NCI-H446 treated with DMSO at 0.1 percent for 48 hours (cell line): Measurements from ENCODE around the gene ATG2A.

Source experiments
- DNase-seq: peaks from one replicate; lab custom pipeline; 2025; lab: John Stamatoyannopoulos, UW

Gene ATG2A

GRCh38 chr11:64924910-64925284, 7.9 kb upstream of the ATG2A start:
- DNase-seq: no peak

GRCh38 chr11:64923944-64924909, 7.2 kb upstream of the ATG2A start, which contains the start of gene PPP2R5B:
TSS of gene PPP2R5B (plus strand) at chr11:64924689. CDS start at chr11:64925735, 1,046 bp downstream.
- peak; percentile 89 for DNase-seq

GRCh38 chr11:64923151-64923661, 6.2 kb upstream of the ATG2A start:
- DNase-seq: no peak

- no peak for DNase-seq
These were observed 4.4 kb upstream of the ATG2A start for GRCh38 chr11:64921384-64921783.

GRCh38 chr11:64920124-64920523, 3.1 kb upstream of the ATG2A start:
- no peak for DNase-seq

- DNase-seq: no peak
These were observed 2.6 kb upstream of the ATG2A start for GRCh38 chr11:64919627-64920026.

GRCh38 chr11:64918017-64918416, 1.0 kb upstream of the ATG2A start:
- DNase-seq: no peak

GRCh38 chr11:64917663-64917995, 620 bp upstream of the ATG2A start:
- no peak for DNase-seq

GRCh38 chr11:64916040-64916774, 802 bp downstream of the ATG2A start:
- no peak for DNase-seq

- DNase-seq: no peak
These were observed 1.6 kb downstream of the ATG2A start for GRCh38 chr11:64915376-64915887.

GRCh38 chr11:64914123-64914522, 2.9 kb downstream of the ATG2A start:
- DNase-seq: no peak

GRCh38 chr11:64913171-64913727, 3.8 kb downstream of the ATG2A start:
- no peak for DNase-seq

GRCh38 chr11:64911689-64912088, 5.3 kb downstream of the ATG2A start:
- DNase-seq: no peak

GRCh38 chr11:64911142-64911541, 5.9 kb downstream of the ATG2A start:
- DNase-seq: no peak

GRCh38 chr11:64910451-64911093, 6.4 kb downstream of the ATG2A start:
- DNase-seq: no peak

- no peak for DNase-seq
These were observed 7.2 kb downstream of the ATG2A start for GRCh38 chr11:64909653-64910343.

- no peak for DNase-seq
These were observed 8.2 kb downstream of the ATG2A start for GRCh38 chr11:64908766-64909165.

GRCh38 chr11:64906314-64906635, 10.7 kb downstream of the ATG2A start:
- DNase-seq: no peak

- DNase-seq: no peak
These were observed 11.3 kb downstream of the ATG2A start for GRCh38 chr11:64905516-64906313.

- no peak for DNase-seq
These were observed 13.6 kb downstream of the ATG2A start for GRCh38 chr11:64903291-64903833.
